NCI-H748 treated with DMSO at 0.1 percent for 48 hours (cell line): ENCODE results near the gene AHNAK.
A peak's percentile ranks its signal among the peaks of the same experiment; 100 is the strongest.
"Not testable (repeated sequence)": the region's sequence is repeated elsewhere in the genome, so short reads cannot be mapped to it uniquely, and the experiment has no call there.

Experiments
- DNase-seq: peaks from one replicate; lab custom pipeline; 2025; lab: John Stamatoyannopoulos, UW

The AHNAK gene

GRCh38 chr11:62546244-62546928 is at the start of gene AHNAK:
TSS of gene AHNAK (minus strand) at chr11:62546806. CDS start at chr11:62536098, 10,708 bp downstream.
- DNase-seq: peak; percentile 24

GRCh38 chr11:62595124-62595523 is 48.5 kb upstream of the AHNAK start:
- no peak for DNase-seq

DNA sequence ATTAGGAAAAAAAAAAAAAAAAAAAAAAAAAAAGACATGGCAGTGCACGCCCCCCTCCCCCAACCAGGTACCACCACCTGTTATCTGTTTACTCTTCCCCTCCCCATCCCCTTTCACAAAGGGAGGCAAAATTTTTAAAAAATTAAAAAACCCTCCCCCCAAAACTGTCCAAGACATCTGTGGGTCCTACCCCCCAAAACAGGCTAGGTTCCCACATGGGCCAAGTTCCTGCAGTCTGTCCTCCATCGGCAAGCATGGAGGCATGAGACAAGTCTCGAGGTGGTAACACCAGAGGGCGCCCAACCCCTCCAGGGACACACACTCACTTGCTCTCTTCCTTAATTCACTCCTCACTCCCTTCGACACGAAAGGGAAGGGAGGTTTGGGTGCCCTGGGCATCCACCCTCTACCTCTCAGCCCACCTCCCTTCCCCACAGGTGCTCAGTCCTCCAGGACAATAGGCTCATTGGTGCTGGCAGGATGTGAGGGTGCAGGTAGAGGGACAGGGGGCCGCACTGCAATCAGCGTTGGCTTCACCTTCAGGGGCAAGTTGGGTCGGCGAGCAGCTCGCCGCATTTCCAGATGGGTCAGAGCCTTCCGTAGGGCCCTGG is 46.9 kb upstream of the AHNAK start:
- peak; percentile 48 for DNase-seq

DNA sequence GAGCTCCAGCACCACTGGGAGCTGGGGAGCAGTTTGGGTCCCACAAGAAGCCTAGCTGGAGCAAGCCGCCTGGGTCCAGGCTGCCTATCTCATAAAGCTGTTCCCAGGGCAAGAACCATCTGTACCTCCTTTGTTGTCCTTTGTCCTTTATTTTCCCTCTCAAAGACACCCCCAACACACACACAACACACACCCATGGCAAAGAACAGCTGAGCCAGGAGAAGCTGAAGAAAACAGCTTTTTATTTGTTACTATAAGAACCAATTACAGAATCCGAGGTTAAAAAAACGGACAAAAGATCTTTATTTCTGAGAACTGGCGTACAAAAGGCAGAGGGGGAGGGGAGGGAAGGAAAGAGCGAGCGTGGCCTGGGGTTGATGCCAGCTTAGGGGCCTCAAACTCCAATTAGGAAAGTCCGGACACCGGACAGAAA is 46.4 kb upstream of the AHNAK start:
- no peak for DNase-seq

DNA sequence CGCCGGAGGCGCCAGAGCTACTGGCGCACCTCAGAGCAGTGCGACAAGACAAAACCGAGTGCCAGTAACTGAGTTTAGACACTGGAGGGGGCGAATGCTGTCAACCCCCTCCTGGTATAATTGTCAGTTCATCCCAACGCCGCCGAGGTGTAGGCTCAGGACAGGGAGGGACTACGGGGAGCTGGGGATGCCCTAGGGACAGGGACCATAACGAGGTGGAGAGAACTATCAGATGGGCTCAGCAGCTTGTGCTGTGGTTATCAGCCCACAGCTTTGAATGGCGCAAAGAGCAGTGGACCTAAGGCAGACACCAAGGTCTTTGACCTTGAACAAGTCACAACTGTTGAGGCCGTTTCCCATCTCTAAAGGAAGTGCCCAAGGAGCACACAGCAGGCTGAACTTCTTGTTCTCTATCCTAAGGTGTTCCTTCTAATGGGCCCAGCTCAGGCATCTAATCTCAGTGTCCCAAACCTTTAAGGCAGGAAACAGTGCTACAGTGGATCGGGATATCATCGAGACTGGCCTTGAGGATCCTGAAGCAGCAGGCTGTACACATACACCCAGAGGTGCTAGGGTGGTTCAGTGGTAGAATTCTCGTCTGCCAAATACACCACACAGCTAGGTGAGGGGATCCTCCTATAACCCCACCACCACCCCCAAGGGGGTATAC is 45.7 kb upstream of the AHNAK start:
- DNase-seq: no peak

DNA sequence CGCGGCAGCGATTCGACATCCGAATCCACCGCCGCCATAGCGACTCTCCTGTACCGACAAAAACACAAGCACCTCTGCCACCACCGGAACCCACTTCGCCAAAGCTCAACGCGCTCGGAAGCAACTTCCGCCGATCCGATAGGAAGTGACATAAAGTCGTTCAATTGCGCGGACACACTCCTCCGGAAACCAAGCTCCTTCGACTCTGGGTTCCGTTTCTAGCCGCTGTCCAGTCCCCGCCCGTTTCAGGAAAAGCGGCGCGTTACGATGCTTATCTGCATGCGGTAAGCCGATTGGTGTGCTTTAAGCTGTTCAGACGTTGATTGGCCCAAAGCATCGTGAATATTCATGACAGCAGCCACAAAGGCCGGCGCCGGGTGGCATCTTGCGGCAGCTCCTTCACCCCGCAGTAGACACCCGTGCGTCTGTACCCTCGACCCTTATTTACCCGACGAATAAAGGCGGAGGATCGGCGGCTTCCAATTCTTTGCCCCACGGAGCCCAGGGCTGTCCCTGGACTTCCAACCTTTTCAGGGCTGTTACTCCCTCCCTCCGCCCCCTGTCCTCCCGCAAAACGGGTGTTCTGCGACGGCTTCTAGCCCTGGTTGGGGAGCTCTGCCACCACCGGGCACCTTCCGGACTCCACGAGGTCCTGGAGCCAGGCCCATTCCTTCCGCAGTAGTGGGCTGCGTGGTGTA is 45.0 kb upstream of the AHNAK start, which contains the start of gene TUT1:
Gene TUT1 (minus strand): TSS at position 76 of the 698 bp plus-strand sequence. CDS start 38 bp downstream, at position 38.
- peak; percentile 98 for DNase-seq

- no peak for DNase-seq
Measured at GRCh38 chr11:62588966-62589637, 42.5 kb upstream of the AHNAK start.

- not testable (repeated sequence) for DNase-seq
Measured at GRCh38 chr11:62585356-62585755, 38.8 kb upstream of the AHNAK start.

- DNase-seq: not testable (repeated sequence)
Measured at GRCh38 chr11:62581735-62582134, 35.1 kb upstream of the AHNAK start.

- no peak for DNase-seq
Measured at GRCh38 chr11:62580959-62581715, 34.5 kb upstream of the AHNAK start.

GRCh38 chr11:62579252-62579651 is 32.6 kb upstream of the AHNAK start:
- no peak for DNase-seq

GRCh38 chr11:62578541-62578940 is 31.9 kb upstream of the AHNAK start:
- no peak for DNase-seq

DNA sequence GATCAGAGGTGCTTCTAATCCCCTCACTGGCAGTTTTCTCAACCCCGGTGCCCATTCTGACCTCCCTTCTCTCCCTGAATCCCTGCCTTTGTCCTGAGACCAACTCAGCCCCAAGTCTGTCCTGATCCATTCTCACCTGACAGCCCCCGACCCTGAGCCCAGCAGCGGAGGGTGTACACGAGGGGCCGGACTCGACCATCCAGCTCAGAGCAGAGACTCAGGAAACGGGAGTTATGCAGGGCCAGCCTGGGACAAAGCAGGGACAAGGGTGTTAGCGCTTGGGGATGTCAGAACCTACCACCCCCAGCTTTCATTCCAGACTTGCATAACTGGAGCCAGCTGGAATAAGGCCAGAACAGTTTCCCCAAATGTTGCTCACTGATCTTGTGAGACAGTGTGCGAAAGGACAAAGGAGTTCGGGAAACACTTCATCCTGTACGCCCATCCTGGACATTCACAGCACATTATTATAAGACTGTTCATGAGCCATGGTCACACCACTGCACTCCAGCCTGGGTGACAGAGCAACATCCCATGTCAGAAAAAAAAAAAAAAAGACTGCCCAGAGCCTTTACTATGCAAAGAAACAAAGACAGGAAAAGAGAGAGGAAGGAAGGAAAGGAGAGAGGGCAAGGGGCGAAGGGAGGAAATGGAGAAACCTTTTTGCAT is 30.6 kb upstream of the AHNAK start:
- no peak for DNase-seq

DNA sequence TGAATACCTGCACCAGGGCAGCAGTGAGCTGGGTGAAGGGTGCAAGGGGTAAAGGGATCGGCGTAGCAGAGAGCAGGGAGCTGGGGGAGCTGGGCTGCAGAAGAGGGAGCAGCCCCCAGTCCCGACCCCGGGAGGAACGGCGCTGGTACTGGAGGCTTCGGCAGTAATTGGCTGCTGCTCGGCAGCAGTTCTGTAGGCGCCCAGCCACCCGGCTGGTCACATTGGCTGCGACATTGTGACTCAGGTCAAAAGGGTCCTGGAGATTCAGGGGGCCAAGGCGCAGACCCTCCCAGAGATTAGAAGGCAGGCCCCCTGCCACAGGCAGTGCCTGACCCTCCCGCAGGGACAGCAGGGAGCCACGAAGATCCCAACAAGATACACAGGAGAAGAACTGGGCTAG is 29.2 kb upstream of the AHNAK start:
- DNase-seq: no peak

DNA sequence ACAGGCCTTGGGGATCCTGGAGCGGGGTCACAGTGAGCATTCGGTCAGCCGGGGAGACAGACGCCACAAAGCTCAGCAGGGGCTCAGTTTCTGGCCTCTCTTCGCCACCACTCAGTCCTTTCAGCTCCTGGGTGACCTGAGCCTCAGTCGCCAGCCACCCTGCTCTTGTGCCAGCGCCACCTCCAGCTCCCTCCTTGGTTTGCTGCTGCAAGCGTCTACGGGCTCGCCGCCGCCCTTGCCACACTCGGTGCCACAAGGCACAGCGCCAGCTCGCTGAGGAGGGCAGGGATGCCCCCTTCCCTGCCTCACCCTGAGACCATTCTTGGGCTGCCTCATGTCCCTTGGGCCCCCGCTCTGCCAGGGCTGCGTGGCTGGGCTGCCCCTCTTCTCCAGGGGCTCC is 28.6 kb upstream of the AHNAK start:
- no peak for DNase-seq

DNA sequence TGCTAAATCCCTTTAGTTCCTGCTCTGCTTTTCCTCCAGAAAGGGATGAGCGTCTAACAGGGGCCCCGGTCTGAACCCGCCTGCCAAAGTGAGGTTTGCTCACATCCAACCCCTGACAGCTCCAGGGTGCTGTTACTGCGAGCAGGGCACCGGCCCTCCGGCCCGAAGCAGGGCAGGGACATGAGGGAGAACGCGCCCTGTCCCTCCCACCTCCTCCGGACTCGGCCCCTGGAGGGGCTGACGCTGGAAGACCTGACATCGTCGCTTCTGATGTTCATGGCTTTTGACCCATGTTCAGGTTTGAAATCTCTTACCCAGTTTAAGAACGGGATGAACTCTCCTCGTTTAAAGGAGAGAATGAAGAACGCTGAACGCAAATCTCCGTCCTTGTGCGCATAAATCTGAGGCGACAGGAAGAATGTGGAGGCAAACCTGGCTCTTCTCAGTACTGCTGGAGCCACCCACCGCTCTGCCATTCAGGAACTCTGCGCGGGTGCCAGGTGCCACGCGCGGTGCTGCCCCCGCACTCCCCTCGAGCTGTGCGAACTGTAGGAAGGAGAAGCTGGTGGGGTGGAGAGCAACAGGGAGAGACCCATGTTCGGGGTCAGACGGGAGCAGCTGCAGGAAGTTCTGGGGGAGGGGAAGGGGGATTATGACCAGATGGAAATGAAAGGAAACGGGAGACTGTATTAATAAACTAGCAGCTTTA is 27.9 kb upstream of the AHNAK start:
- no peak for DNase-seq

- peak; percentile 99 for DNase-seq
Measured at GRCh38 chr11:62573592-62574362, 27.2 kb upstream of the AHNAK start, which contains the start of gene EEF1G. TSS of gene EEF1G (minus strand) at chr11:62573891. CDS start at chr11:62573842, 49 bp downstream.

DNA sequence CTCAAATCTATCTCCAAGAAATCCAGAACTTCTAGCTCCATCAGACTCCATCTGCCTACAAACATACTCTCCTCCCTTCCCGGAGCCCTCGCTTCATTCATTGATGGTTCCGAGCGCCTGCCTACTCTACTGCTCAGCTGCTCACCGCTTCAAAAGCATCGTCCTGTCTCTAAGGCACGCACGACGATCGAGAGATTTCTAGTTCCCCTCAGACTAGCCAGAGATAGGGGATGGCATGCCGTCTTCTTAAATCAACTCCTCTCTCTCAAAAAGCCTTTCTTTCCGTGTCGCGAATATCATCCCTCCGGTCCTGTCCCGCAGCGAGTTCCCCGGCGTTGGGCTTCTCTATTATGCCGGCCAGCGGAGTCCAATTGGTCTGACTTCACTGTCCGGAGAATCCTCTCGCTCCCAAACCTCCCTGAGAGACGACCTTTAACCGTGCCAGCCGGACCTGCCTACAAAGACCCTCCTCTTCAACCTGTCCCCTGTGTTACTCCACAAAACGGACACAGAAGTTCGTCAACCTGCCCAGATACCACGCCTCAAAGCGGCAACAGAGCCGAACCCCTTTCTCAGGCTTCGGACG is 26.5 kb upstream of the AHNAK start:
- DNase-seq: no peak

DNA sequence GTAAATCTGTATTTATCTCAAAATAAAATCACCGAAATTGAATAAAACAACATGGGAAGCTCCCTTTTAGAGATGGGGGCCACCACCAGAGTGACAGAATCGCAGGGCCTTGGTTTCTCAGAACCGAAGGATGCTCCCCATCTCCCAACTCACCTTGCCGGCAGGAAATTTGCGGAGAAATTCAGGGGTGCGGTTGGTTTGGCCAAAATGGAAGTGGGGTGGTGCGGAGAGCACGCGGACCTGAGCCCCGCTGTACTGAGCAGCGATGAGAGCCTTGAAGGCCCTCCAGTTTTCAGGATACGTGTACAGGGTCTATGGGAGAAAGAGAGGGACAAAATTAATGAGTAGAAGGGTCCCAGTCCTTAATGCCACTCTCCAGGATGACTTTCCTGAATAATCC is 25.8 kb upstream of the AHNAK start:
- DNase-seq: no peak
